Endothelial cell of umbilical vein (primary cell): ENCODE results near the gene UBE2M. TPM values are rescaled to one million over a fixed set of nuclear protein-coding genes. Genes with fewer than 3 reads are reported as not detected.

ENCODE experiments used
- BruUV-seq: library from RNA; stranded (reverse); fragments of 400-500 nt; replicated peaks from 2 replicates; lab custom pipeline; 2021; lab: Mats Ljungman, UMichigan
- CTCF ChIA-PET: fragments of 300-600, 350-600 bp; sonication (Branson Sonifier 250); formaldehyde crosslinking; loops from one replicate; lab custom pipeline; 2021; ENCODE audit warnings: antibody characterized with exemption, inconsistent platforms; lab: Charles Lee
- POLR2A ChIA-PET: fragments of 300-600, 350-600 bp; sonication (Branson Sonifier 250); formaldehyde crosslinking; loops from one replicate; lab custom pipeline; 2021; ENCODE audit warnings: antibody characterized with exemption, inconsistent platforms; lab: Charles Lee
- DNase-seq: peaks from one replicate; pipeline ENCODE4 v3.0.0-alpha.2; 2011; ENCODE audit warnings: low read depth, low spot score
- FAIRE-seq: peaks from 2 replicates; lab custom pipeline; 2011; peaks lifted over from hg19 to GRCh38; lab: Jason Lieb, UNC
- H2AFZ ChIP-seq: 2 replicates; pipeline ENCODE4 v1.6.0; 2012; ENCODE audit warnings: low read depth, low read length, control low read depth, inconsistent platforms
- H3K27ac ChIP-seq: 2 replicates; pipeline ENCODE4 v1.5.1; 2011; ENCODE audit warnings: low read depth, mild to moderate bottlenecking, control low read depth, low read length, moderate library complexity; ENCODE audit not compliant: insufficient read depth
- H3K27me3 ChIP-seq, 2 experiments: 2 replicates each; pipeline versions ENCODE4 v1.6.0 to v1.6.1; 2011; ENCODE audit warnings: low read length in 2 of 2, mixed read lengths in 1 of 2; ENCODE audit not compliant: control insufficient read depth in 2 of 2, insufficient read depth in 2 of 2
- H3K36me3 ChIP-seq, 2 experiments: 2 replicates in 1 of 2; 3 replicates in 1 of 2; pipeline ENCODE4 v1.5.1; 2011; ENCODE audit warnings: low read length in 2 of 2, mild to moderate bottlenecking in 1 of 2, moderate library complexity in 1 of 2; ENCODE audit not compliant: control insufficient read depth in 2 of 2, insufficient read depth in 2 of 2; ENCODE audit errors: extremely low read depth in 1 of 2
- H3K4me1 ChIP-seq: 3 replicates; pipeline ENCODE4 v1.5.1; 2011; ENCODE audit warnings: mild to moderate bottlenecking, low read length; ENCODE audit not compliant: control insufficient read depth, insufficient read depth; ENCODE audit errors: extremely low read depth
- H3K4me2 ChIP-seq: 2 replicates; pipeline ENCODE4 v1.6.1; 2011; ENCODE audit warnings: low read length, control low read depth, mixed read lengths; ENCODE audit not compliant: insufficient read depth
- H3K4me3 ChIP-seq, 3 experiments: fragments of 200-600 bp in 1 of 3; sonication (generic), shearing (Covaris generic) in 1 of 3; replicated peaks in 1 of 3; 2 replicates each; pipeline ENCODE4 v1.5.1; 2011 to 2016; ENCODE audit warnings: control low read depth in 3 of 3, low read length in 3 of 3, mild to moderate bottlenecking in 2 of 3, inconsistent platforms in 1 of 3, low read depth in 1 of 3, moderate library complexity in 1 of 3; ENCODE audit not compliant: insufficient read depth in 1 of 3
- H3K79me2 ChIP-seq: 2 replicates; pipeline ENCODE4 v1.6.0; 2012; ENCODE audit warnings: low read length, inconsistent platforms; ENCODE audit not compliant: control insufficient read depth, insufficient read depth
- H3K9ac ChIP-seq: replicated peaks from 2 replicates; pipeline ENCODE3; 2011; ENCODE audit warnings: low read length, control low read depth; ENCODE audit not compliant: insufficient read depth; ENCODE audit errors: extremely low read depth
- H3K9me1 ChIP-seq: replicated peaks from 3 replicates; pipeline ENCODE4 v1.6.0; 2011; ENCODE audit warnings: mild to moderate bottlenecking, low read length; ENCODE audit not compliant: control insufficient read depth, insufficient read depth; ENCODE audit errors: extremely low read depth
- H3K9me3 ChIP-seq: replicated peaks from 2 replicates; pipeline ENCODE4 v1.5.1; 2012; ENCODE audit warnings: low read length, inconsistent platforms; ENCODE audit not compliant: control insufficient read depth, insufficient read depth
- H4K20me1 ChIP-seq: replicated peaks from 2 replicates; pipeline ENCODE3; 2011; ENCODE audit warnings: mild to moderate bottlenecking, low read length; ENCODE audit not compliant: control insufficient read depth, insufficient read depth; ENCODE audit errors: extremely low read depth
- EZH2 ChIP-seq: IDR thresholded peaks from 2 replicates; pipeline ENCODE4 v1.6.1; 2012; ENCODE audit warnings: borderline replicate concordance, low read depth, mild to moderate bottlenecking, moderate library complexity, low read length, inconsistent platforms; ENCODE audit not compliant: severe bottlenecking
- FOS ChIP-seq: IDR thresholded peaks from 2 replicates; pipeline ENCODE4 v1.6.1; 2011; ENCODE audit warnings: mild to moderate bottlenecking, low read length, moderate library complexity, borderline replicate concordance; ENCODE audit not compliant: insufficient read depth
- JUN ChIP-seq: IDR thresholded peaks from 2 replicates; pipeline ENCODE4 v1.6.1; 2011; ENCODE audit warnings: borderline replicate concordance, low read depth; ENCODE audit not compliant: insufficient read length, insufficient read depth
- MYC ChIP-seq: IDR thresholded peaks from one replicate; pipeline ENCODE4 v1.6.1; 2011; ENCODE audit warnings: mild to moderate bottlenecking, low read depth, low read length
- POLR2AphosphoS5 ChIP-seq: IDR thresholded peaks from 2 replicates; pipeline ENCODE4 v1.6.1; 2012; ENCODE audit warnings: low read depth, mild to moderate bottlenecking, control low read depth, low read length, moderate library complexity; ENCODE audit not compliant: insufficient read depth
- dilution Hi-C: fragments of 300-500 bp; cut with MboI; formaldehyde crosslinking; loops from one replicate; pipeline ENCODE4 v1.15.0; 2019; ENCODE audit warnings: low sequenced_read_pairs; ENCODE audit not compliant: extremely low pct_ligation_motif_present
- intact Hi-C: fragments of 100-400 bp; cut with micrococcal nuclease; formaldehyde crosslinking; loops from one replicate; pipeline ENCODE4 v1.10.0; 2022
- polyA plus RNA-seq, 4 experiments: library from polyadenylated mRNA; depleted of rRNA in 3 of 4; stranded (reverse) in 3 of 4; unstranded in 1 of 4; fragments of >200 nt; gene quantifications; 2 replicates each; pipeline versions ENCODE4 v1.2.1 to v1.2.3, GENCODE V29; 2011 to 2012; ENCODE audit warnings: missing spikeins in 1 of 4
- total RNA-seq: library from RNA; stranded (reverse); gene quantifications from 2 replicates; pipeline ENCODE4 v1.2.3, GENCODE V29; 2021
- TF ChIP-seq, protein P1 (sequence below): IDR thresholded peaks from 2 replicates; pipeline ENCODE4 v1.6.1; 2011; ENCODE audit not compliant: insufficient read depth, insufficient read length
- TF ChIP-seq, protein P2 (sequence below), 2 donors: IDR thresholded peaks; 1 replicate in 1 of 2; 2 replicates in 1 of 2; pipeline ENCODE4 v1.5.1; 2011; ENCODE audit warnings: low read length in 2 of 2, mild to moderate bottlenecking in 2 of 2, moderate library complexity in 2 of 2, control low read depth in 1 of 2, inconsistent platforms in 1 of 2, low read depth in 1 of 2; ENCODE audit not compliant: insufficient read depth in 1 of 2; ENCODE audit errors: extremely low read depth in 1 of 2

UBE2M gene
- total and polyA plus RNA-seq, 2 donors (not counting 3 experiments of a cell fraction or from before 2014, with no cell fraction given) = 87.8 to 102 TPM

DNA sequence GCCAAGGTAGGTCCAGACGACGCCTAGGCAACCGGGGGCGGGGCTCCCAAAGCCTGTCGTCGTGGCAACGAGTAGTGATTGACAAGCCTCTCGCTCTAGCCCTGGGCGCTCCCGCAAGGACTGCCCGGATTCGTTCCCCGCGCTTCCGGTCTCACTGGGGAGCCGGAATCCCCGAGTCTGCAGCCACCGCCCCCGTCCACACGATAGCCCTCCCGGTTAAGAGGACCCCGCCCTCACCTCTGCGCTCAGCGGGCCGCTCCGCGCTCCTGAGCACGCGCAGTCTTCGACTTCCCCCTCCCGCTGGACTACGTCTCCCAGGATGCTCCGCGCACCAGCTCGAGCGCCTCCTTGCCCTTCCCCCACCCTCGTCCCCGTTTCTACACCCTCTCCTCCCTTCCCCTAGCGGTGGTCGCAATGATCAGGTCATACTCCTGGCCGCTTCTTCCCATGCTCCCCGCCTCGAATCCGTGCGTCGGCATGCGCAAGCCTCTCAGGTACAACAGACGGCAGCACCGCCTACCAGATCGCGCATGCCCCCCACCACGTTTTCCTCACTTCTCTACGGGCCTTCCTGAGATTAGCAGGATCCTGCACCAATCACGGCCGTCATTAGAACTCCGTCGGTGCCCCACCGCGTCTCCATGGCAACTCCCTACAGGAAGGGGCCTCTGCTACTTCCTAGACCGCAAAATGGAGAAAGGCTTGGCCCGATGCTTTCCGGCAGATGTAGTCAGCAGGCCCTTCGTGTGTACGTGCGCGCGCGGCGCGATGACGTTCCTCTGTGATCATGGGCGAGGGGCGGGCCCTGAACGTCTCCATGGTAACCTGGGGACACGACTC is 14.6 kb upstream of the UBE2M start, which contains the start of gene MZF1:
MZF1 (minus strand) TSS at position 518 of the 840 bp plus-strand sequence. CDS start 1,946 bp downstream, outside the sequence.
- intact Hi-C loops (loop anchor here (1.0 kb wide), 4 partner anchors 14 to 295 kb away; partner anchors contain the start of genes TRIM28, ZNF584 and ZNF8), dilution Hi-C loops (no loop called here)
- peak; percentile 16 for TF ChIP-seq FOS
- TF ChIP-seq, protein P1, sequence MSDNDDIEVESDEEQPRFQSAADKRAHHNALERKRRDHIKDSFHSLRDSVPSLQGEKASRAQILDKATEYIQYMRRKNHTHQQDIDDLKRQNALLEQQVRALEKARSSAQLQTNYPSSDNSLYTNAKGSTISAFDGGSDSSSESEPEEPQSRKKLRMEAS = peak; percentile 8
- no peak for TF ChIP-seq EZH2
- peak; percentile 84 for TF ChIP-seq POLR2AphosphoS5
- TF ChIP-seq, protein P2, sequence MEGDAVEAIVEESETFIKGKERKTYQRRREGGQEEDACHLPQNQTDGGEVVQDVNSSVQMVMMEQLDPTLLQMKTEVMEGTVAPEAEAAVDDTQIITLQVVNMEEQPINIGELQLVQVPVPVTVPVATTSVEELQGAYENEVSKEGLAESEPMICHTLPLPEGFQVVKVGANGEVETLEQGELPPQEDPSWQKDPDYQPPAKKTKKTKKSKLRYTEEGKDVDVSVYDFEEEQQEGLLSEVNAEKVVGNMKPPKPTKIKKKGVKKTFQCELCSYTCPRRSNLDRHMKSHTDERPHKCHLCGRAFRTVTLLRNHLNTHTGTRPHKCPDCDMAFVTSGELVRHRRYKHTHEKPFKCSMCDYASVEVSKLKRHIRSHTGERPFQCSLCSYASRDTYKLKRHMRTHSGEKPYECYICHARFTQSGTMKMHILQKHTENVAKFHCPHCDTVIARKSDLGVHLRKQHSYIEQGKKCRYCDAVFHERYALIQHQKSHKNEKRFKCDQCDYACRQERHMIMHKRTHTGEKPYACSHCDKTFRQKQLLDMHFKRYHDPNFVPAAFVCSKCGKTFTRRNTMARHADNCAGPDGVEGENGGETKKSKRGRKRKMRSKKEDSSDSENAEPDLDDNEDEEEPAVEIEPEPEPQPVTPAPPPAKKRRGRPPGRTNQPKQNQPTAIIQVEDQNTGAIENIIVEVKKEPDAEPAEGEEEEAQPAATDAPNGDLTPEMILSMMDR (IDR thresholded peaks at IDR 0.05; ENCODE audit: extremely low read depth in 1 of 2, insufficient read depth in 1 of 2, low read depth in 1 of 2, low read length in 2 of 2) = peak; percentile 6 to 23
- TF ChIP-seq JUN = no peak
- no peak for TF ChIP-seq MYC
- CTCF ChIA-PET = interaction anchor here (0.7 to 1.9 kb wide), 3 partner anchors 18 to 53 kb away, joined by 3 to 8 read pairs (median 3); partner anchors contain the start of genes CHMP2A and ZBTB45
- Histone ChIP-seq H3K27ac (peak within 1 kb of the TSS; percentile 85), H3K9me1 (no peaks in the 10 kb centered on the region), H3K9me3 (no peaks in the 10 kb centered on the region), H3K9ac (peak within 1 kb of the TSS; percentile 88), H2AFZ (peak within 1 kb of the TSS; percentile 76), H3K79me2 (peaks cover 8% of the 10 kb centered on the region), H3K4me3 (peak within 1 kb of the TSS; percentile 7 to 70 (median 58)), H3K27me3 (no peaks in the 10 kb centered on the region), H3K4me2 (peak within 1 kb of the TSS; percentile 94), H3K4me1 (peaks cover 16% of the 10 kb centered on the region), H3K36me3 (peaks cover 0 to 7% of the 10 kb centered on the region in 2 experiments), H4K20me1 (no peaks in the 10 kb centered on the region)
- POLR2A ChIA-PET = no interaction called here
- peak; percentile 100 for DNase-seq
- peak; percentile 100 for FAIRE-seq
- no TSS peak for BruUV-seq
